Left colon (tissue), 2 donors: Measurements from ENCODE around the gene FARP1. TPM values are rescaled to one million over a fixed set of nuclear protein-coding genes. Genes with fewer than 3 reads are reported as not detected.

Source experiments
- ATAC-seq: fragments of 200-7000 bp; cut with Tn5 transposase; one replicate; pipeline ENCODE4 v1.9.1; 2020; ENCODE audit warnings: mild to moderate bottlenecking, moderate library complexity
- DNase-seq, 2 donors: peaks; one replicate each; pipeline ENCODE4 v3.0.0-alpha.2; 2020
- intact Hi-C, 2 donors: fragments of 100-400 bp; cut with DNase I in 1 of 2; cut with micrococcal nuclease in 1 of 2; formaldehyde crosslinking; loops; one replicate each; pipeline versions ENCODE4 v1.11.2 to v1.14.0; 2022; cut with DNase I, micrococcal nuclease
- total RNA-seq, 2 donors: library from RNA; stranded (reverse); fragmentation: NEBNext Ultra II Directional; extraction: Animal tissue kit (Norgen Biotek cat#: 25700); gene quantifications; one replicate each; pipeline ENCODE4 v1.2.1, GENCODE V29; 2021
- donor health status: DM: no; HTN: no; CAD: no.
- donor health status: DM: yes; HTN: yes; CAD: no.

The FARP1 gene
- total RNA-seq, 2 donors from 2014 or later: 38.8 to 50.3 TPM

- no peak for ATAC-seq
- intact Hi-C loops: no loop called here
- DNase-seq: no peak
These were observed 270.9 kb downstream of the FARP1 start for GRCh38 chr13:98413796-98414195.

GRCh38 chr13:98415326-98416070, 272.6 kb downstream of the FARP1 start:
- ATAC-seq: no peak
- intact Hi-C loops: no loop called here

GRCh38 chr13:98416408-98416807, 273.5 kb downstream of the FARP1 start:
- peak; percentile 94 for ATAC-seq
- DNase-seq: peak; percentile 77 to 86
- intact Hi-C loops: no loop called here

More at GRCh38 chr13:98415326-98416070, 272.6 kb downstream of the FARP1 start:
- DNase-seq: no peak

- intact Hi-C loops: no loop called here
- ATAC-seq (no peak), DNase-seq (no peak)
These were observed 277.1 kb downstream of the FARP1 start for GRCh38 chr13:98419786-98420553.

GRCh38 chr13:98420554-98421175, 277.8 kb downstream of the FARP1 start:
- intact Hi-C loops: no loop called here
- no peak for DNase-seq
- ATAC-seq: no peak

- DNase-seq (no peak), ATAC-seq (no peak)
- intact Hi-C loops: no loop called here
These were observed 279.2 kb downstream of the FARP1 start for GRCh38 chr13:98422046-98422445.

GRCh38 chr13:98423417-98423816, 280.5 kb downstream of the FARP1 start:
- DNase-seq: no peak
- no peak for ATAC-seq
- intact Hi-C loops: no loop called here

GRCh38 chr13:98427331-98427995, 284.6 kb downstream of the FARP1 start:
- intact Hi-C loops: no loop called here
- DNase-seq (no peak), ATAC-seq (no peak)

GRCh38 chr13:98428256-98428966, 285.5 kb downstream of the FARP1 start:
- no peak for DNase-seq
- intact Hi-C loops: no loop called here
- no peak for ATAC-seq

- intact Hi-C loops: no loop called here
- ATAC-seq (no peak), DNase-seq (no peak)
These were observed 286.2 kb downstream of the FARP1 start for GRCh38 chr13:98429081-98429480.

- intact Hi-C loops: no loop called here
- ATAC-seq (no peak), DNase-seq (no peak)
These were observed 286.6 kb downstream of the FARP1 start for GRCh38 chr13:98429531-98429930.

GRCh38 chr13:98429977-98430736, 287.3 kb downstream of the FARP1 start:
- intact Hi-C loops: no loop called here
- ATAC-seq: no peak
- no peak for DNase-seq

- ATAC-seq (no peak), DNase-seq (no peak)
- intact Hi-C loops: no loop called here
These were observed 289.7 kb downstream of the FARP1 start for GRCh38 chr13:98432638-98433037.

- intact Hi-C loops: no loop called here
These were observed 290.8 kb downstream of the FARP1 start for GRCh38 chr13:98433654-98434053.

GRCh38 chr13:98434060-98434459, 291.2 kb downstream of the FARP1 start:
- intact Hi-C loops: no loop called here
- DNase-seq: no peak
- no peak for ATAC-seq

More at GRCh38 chr13:98433654-98434053, 290.8 kb downstream of the FARP1 start:
- peak in 1 of 2 donors; percentile 1 for DNase-seq
- ATAC-seq: no peak

- ATAC-seq: no peak
- DNase-seq: no peak
- intact Hi-C loops: no loop called here
These were observed 292.5 kb downstream of the FARP1 start for GRCh38 chr13:98435376-98435775.

GRCh38 chr13:98436233-98436910, 293.5 kb downstream of the FARP1 start:
- intact Hi-C loops: no loop called here
- ATAC-seq (no peak), DNase-seq (no peak)
